HG03457 (cell line): ENCODE measurements around the gene C11orf42.

Source experiments
- ATAC-seq: cut with Tn5 transposase; IDR thresholded peaks from one replicate; pipeline ENCODE4 v1.9.1; 2021; ENCODE audit warnings: moderate number of reproducible peaks; ENCODE audit not compliant: unreplicated experiment

The C11orf42 gene, protein sequence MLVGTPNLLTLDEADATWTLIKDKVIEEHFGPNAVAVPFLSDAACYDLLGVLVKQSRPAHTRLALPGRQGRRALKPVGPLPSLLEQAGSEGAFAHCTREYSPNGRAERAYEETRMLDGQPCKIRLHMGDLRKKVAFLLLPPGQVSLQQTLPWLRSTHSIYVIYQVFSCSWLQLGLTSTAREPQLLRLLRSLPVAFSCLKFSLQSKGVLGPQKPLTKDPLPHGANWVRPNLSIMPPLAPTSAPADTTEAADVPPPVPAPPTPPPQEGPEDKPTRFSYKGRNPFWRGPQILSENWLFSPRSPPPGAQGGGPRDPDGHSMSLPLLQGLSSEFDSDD

DNA sequence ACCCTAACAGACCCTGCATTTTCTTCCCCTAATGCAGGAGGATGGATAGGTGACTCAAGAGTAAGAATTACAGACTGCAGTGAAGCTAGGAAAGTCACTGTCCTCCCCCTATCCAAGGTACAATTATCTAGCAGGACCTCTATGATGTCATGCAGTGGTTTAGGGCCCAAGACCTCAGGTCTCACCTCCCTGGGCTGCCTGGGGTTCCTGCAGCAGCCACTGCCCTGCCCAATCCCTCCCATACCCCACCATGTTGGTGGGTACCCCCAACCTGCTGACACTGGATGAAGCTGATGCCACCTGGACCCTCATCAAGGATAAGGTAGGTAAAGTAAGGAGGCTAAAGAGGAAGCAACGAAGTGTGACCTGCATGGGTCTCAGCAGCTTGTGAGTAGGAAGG lies at the start of gene C11orf42:
C11orf42 (plus strand) TSS at position 192 of the 400 bp plus-strand sequence; CDS start at position 251, 59 bp downstream.
- no peak for ATAC-seq

DNA sequence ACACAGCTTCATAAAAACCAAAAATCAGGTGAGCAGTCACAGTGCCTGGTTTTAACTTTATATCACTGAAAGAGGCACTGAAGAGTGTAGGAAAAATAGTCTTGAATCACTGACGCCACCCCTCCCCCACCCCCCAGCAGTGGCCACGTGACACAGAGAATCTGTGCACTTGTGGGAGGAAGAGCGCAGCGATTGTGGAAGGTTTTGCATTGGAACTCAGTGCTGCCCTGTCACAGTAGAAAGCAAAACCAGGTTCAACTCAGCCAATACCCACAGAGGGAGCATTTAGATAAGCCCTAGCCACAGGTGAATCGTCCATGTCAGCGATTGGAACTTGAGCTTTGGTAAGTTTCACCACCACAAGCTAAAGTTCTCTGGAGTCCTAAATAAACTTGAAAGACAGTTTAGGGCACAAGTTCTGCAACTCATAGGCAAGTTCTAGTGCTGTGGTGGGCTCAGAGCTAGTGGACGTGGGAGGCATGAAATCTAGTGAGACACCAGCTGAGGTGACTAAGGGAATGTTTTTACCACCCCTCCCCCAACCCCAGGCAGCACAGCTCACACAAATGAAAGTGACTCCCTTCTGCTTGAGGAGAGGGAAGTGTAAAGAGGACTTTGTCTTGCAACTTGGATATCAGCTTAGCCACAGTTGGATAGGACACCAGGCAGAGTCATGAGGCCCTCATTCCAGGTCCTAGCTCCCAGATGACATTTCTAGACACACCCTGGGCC lies 48.6 kb upstream of the C11orf42 start:
- ATAC-seq = no peak

DNA sequence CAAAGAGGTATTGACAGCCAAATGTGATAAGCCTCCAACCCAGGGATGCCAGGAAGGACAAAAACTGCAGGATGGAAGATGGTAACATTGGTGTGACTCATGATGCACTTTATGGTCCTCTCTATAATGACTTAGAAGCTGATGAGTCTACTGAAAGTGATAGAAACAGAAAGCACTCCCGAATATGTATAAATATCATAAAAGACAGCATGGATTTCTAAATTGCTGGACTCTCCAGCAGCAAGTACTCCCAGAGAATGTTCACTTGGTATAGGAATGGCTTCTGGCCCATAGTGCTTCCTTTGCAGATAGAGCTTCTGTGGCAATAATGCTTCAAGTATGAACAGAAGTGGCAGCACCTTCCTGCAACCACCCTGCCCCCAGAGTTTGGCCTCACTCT lies 35.1 kb upstream of the C11orf42 start, which contains the start of gene OR52B2:
OR52B2 (minus strand) TSS at position 101 of the 400 bp plus-strand sequence; CDS start at position 101, 0 bp downstream.
- ATAC-seq = no peak

DNA sequence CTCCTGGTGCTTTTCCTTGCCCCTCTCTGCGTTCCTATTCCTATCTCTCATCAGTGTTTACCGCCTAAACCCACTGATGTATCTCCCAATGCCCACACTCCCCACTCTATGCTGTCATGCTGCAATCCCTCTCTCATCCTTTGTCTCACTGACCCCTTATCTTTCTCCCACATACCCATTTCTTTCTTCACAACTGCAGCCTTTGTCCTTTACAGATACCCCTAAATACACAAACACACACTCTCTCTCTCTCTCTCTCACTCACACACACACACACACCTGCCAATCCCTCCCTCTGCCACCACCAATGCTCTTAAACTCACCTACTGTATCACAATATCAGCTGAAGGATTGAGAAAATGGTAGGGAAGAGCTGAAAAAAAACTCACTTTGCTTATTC lies 29.9 kb upstream of the C11orf42 start:
- ATAC-seq = no peak

DNA sequence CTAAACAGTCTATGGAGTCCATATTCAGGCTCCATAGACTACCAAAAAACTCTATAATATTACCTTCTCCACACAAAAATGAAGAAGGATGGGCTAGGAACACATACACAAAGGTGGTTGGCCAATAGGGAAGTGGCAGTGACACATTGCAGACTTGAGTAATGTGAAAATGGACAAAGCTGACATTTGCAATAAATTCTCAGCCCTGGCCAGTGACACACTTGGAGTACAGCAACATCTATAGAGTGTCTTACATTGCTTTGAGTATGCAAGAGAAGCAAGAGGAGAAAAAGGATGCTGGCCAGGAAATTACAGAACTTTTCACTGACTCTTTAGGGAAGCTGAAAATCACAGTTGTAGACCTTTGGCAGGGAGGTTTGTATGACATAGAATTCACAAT lies 13.6 kb upstream of the C11orf42 start:
- ATAC-seq = no peak

DNA sequence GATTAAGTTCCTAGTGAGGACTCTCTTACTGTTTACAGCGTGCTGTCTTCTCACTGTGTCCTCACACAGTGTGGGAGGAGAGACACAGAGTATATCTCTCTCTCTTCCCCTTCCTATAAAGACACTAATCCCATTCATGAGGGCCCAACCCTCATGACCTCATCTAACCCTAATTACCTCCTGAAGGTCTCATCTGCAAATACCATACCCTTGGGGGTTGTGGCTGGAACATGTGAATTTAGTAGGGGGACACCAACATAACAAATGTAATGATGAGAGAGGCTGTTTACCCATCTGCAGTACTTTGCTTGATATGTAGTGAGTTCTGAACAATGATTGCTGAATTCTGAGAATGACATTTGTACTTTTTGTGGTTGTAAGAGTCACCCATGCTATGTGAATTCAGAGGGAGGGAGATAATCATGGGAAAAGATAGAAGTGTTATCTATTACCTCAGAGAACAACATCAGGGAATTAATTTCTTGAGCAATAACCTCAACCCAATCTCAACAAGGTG lies 11.2 kb upstream of the C11orf42 start:
- ATAC-seq = no peak

DNA sequence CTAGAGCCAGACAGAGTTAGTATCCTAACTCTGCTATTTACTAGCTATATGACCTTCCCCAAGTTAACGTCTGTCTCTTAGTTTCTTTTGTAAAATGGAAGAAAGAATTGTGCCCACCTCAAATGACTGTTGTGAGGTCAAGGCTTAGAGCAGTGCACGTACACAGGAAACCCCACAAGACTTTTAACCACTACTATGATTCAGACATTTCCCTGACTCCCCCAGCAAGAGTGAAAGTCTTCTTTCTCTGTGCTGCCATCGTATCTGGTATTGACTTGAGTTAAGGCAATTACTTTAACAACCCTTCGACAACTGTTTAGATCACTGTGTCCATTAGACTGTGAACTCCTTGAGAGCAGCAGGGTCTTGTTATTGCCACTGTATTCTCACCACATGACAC lies 9.0 kb upstream of the C11orf42 start:
- no peak for ATAC-seq

DNA sequence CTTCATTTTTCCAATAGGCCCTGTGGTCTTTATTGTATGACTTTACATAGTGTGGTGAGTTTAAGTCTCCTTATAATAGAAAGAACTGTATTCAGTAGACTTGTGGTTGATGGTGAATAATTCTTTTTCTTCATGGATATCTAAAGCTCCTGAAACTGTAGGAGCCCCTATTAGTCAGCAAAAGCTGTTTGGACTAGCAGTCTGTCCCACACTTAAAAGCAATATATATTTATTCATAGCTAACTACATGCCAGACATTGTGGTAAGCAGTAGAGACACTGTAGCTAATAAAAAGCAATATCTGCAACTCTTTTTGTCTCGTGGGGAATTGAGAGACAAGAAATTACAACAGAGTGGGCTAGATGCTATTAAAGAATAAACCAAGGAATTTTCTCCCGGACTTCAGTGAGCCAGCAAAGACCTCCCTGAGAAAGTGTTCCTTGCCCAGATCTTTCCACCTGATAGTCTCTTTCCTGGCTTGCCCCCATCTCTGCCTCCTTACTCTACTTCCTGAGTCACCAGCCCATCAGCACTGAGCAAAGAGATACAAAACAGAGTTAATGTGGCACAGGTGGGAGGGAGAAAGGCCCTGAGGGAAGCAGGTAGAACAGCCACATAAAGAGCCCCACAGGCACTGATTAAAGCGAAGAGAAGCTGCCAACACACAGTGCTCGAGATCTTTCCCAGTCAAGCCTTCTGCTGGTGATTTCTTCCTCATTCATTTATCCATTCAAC lies 7.7 kb upstream of the C11orf42 start:
- no peak for ATAC-seq

DNA sequence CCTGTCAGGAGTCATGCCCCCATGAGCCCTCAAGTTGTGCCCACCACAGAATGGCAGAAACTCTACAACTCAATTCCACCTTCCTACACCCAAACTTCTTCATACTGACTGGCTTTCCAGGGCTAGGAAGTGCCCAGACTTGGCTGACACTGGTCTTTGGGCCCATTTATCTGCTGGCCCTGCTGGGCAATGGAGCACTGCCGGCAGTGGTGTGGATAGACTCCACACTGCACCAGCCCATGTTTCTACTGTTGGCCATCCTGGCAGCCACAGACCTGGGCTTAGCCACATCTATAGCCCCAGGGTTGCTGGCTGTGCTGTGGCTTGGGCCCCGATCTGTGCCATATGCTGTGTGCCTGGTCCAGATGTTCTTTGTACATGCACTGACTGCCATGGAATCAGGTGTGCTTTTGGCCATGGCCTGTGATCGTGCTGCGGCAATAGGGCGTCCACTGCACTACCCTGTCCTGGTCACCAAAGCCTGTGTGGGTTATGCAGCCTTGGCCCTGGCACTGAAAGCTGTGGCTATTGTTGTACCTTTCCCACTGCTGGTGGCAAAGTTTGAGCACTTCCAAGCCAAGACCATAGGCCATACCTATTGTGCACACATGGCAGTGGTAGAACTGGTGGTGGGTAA lies 6.1 kb upstream of the C11orf42 start, which contains the start of gene OR52W1:
OR52W1 (plus strand) TSS at position 51 of the 637 bp plus-strand sequence; CDS start at position 51, 0 bp downstream.
- no peak for ATAC-seq

DNA sequence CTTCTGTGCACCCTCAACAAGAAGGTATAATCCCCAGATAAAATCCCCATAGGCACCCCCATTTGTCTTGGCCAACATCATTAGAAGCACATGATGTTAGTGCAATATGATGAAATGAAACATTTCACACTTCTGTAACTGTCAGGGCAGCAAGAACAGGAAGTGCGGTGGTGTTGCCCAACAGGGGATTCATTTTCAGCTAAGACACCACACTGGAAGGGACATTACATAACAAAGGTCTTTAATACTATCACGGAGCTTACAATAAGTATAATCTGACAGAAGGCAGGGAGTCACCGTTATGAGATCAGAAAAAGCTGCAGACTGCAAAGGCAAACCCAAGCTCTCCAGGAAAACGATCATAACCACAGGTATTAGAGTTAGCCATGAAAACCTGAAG lies 4.4 kb upstream of the C11orf42 start:
- no peak for ATAC-seq

DNA sequence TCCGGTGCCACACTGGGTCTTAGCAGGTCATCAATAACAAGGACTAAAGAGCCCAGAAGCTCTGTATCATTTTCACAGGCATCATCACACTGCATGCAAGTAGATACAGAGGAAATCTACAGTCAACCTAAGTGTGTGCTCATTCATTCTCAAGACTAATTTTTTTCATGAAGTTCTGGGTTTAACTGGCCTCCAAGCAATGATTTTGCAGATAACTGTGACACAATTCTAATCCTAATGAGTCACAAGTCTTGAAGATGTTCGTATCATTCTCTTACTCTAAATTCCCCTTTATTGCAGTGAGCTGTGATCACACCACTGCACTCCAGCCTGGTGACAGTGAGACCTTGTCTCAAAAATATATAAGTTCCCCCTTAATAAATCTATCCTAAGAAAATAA lies 3.9 kb upstream of the C11orf42 start:
- no peak for ATAC-seq

DNA sequence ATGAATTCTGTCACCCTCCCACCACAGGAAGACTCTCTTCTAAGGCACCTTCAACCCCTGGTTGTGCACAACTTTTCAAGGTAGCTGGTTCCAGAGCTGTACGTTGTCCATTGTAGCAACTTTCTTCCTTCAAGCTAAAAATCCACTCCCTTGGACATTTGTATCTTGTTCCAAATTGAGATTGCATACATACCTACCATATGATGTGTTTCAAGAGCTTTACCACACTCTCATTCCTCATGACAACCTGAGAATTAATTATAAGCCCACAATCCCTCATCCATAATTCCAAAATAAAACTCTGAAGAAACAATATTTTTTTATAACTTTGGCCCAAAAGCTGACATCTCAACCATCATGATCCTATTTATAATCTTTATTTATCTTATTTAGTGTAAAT lies 3.3 kb upstream of the C11orf42 start:
- ATAC-seq = no peak

DNA sequence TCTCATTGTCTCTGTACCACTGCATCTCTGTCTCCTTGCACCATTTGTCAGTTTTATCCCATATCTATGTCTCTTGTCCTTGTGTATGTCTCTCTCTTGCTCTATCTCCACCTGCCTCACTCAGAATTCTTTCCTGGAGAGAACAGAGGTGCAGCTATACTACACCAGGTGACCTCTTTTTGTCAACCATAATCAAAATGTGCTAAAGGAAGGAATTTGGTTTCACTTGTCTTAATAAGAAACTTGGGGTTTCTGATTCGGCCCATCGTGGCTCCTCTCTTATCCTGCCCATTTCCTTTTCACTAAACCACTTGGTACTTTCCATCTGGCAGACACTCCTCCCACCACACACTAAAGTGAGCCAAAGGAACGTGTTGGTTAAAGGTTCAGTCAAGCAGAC lies 2.0 kb upstream of the C11orf42 start:
- ATAC-seq = peak; percentile 86

DNA sequence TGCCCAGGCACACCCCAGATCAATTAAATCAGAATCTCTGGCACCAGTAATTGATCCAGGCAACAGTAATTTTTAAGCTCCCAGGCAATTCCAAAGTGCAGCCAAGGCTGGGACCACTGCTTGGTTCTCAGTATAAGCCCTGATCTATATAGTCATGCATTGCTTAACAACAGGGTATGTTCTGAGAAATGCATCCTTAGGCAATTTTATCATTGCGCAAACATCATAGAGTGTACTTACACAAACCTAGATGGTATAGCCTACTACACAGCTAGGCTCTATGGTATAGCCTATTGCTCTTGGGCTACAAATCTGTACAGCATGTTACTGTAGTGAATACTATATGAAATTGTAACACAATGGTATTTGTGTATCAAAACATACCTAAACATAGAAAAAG lies 651 bp upstream of the C11orf42 start:
- no peak for ATAC-seq

DNA sequence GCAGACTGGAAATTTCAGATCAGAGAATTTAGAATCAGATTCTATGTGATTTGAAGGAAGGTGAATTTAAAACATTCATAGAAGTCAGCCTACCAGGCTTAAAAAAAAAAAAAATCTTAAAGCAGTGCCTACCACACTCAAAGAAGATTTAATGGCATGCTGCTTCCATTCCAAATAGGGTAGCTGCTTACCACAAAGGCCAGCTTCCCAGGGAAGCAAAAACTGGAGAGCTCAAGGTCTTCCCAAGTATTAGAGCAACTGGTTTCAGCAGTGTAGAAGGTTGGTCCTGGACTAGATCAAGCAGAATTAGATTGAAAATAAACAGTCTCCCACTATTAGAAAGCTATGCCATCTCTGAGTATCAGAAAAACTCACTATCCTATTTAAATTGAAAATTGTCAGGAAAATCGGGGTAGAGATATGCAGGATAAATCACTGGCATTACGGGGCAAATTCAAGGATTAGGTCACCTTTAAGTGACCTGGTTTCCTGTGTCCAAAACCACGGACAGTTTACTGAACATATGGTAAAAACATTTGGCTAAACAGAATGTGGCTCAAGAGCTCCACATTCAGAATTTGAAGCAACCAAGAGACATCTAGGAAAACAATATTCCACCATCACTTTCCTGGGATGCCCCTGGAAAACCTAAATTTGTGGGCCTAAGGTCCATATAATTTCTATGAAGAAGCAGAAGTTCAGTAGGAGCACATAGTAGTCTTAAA lies 1.3 kb downstream of the C11orf42 start:
- ATAC-seq = no peak

DNA sequence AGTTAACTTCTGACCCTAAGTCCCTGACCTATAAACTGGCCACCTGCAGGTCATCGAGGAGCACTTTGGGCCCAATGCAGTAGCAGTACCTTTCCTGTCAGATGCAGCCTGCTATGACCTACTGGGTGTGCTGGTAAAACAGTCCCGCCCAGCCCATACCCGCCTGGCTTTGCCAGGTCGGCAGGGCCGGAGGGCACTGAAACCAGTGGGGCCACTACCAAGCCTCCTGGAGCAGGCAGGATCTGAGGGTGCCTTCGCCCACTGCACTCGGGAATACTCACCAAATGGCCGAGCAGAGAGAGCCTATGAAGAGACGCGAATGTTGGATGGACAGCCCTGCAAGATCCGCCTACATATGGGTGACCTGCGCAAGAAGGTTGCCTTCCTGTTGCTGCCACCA lies 4.4 kb downstream of the C11orf42 start:
- no peak for ATAC-seq

DNA sequence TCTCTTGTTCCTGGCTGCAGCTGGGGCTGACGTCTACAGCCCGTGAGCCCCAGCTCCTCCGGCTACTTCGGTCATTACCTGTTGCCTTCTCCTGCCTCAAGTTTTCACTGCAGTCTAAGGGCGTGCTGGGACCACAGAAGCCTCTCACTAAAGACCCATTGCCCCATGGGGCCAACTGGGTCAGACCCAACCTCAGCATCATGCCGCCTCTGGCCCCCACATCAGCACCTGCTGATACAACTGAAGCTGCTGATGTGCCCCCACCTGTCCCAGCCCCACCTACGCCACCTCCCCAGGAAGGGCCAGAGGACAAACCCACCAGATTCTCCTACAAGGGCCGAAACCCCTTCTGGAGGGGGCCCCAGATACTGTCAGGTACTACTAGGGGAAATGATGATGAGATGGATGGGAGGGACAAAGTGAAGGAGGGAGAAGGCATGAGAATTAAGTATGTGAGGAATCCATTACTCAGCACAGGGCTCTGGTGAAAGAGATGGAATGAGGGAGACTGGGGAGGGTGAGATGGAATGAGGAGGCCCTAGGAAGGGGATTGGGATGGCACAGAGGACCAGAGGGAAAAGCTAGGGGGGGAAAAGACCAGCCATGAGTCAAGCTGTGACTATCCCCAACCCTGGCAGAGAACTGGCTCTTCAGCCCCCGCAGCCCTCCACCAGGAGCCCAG lies 5.1 kb downstream of the C11orf42 start:
- ATAC-seq = no peak

DNA sequence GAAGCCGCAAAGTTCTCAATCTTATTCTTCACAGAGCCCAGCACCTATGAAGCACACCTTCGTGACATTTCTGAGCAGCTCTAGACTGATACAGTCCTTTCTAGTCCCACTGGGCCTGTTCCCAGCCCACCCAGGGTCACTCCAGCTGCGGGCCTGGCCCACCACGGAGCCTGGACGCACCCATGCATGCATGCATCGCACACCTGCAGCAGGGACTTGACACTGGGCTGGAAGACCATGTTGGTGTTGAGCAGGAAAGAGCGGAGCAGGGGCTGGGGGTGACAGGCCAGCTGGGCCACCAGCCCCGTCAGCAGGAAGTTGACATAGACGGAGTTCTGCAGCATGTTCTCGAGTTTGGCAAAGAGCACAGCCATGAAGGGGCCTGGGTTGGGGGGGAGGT lies 9.2 kb downstream of the C11orf42 start:
- ATAC-seq = no peak

DNA sequence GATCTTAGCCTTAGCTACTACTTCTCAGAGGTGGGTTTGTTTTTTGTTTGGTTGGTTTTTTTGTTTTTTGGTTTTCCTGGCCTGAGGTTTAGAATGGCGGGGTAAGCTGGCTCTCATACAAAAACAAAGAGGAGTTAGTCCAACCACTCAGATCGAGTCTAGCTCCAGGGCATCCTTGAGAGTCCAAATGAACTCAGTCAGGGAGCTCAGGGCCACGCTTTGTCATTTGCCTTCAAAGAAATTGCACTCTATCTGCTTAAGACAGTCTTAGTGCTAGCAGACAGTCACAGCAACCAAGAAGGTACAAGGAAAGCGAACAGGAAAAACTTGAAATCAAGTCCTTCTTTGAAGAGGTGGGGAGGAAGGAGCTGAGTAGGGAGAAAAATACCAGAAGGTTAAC lies 11.1 kb downstream of the C11orf42 start:
- ATAC-seq = no peak

DNA sequence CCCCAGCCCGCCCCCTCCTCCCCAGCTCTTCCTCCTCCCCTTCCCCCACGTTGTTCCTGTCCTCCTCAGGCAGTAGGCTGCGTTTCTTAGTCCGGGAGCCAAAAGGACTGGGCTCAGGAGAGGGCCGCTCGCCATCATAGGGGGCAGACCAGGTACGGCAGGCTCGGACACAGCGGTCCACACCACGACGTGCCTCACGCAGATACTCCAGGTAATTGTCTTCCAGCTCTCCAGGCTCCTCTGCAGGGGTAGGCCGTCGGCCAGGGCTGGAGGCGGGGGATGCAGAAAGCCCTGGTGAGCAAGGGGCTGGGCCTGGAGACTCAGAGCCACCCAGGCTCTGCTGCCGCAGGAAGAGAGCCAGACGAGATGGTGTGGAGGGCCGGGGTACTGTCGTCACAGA lies 12.4 kb downstream of the C11orf42 start:
- no peak for ATAC-seq
